B cell (primary cell): ENCODE measurements around the gene NELL1.

Experiments
- CTCF ChIP-seq: fragments of 200-600 bp; IDR thresholded peaks from one replicate; pipeline ENCODE4 v1.8.0; 2022; ENCODE audit warnings: antibody characterized with exemption, mild to moderate bottlenecking
- EZH2 ChIP-seq: IDR thresholded peaks from 2 replicates; pipeline ENCODE4 v1.6.1; 2012; ENCODE audit warnings: borderline replicate concordance, low read depth, mild to moderate bottlenecking, moderate library complexity, low read length; ENCODE audit not compliant: insufficient read depth, poor library complexity, severe bottlenecking

- TF ChIP-seq CTCF: no peak
- no peak for TF ChIP-seq EZH2
These were observed 946.6 kb downstream of the NELL1 start for GRCh38 chr11:21615955-21616371.
